Thyroid gland (tissue), 4 donors: ENCODE results near the gene ZNF175.

Source experiments
- CTCF ChIP-seq, 6 experiments: fragments of 200-600 bp in 3 of 6; fragments of 450-650 bp in 3 of 6; sonication (generic) in 3 of 6; IDR thresholded peaks; one replicate each; pipeline ENCODE4 v1.5.1; 2016 to 2019; ENCODE audit warnings: antibody characterized with exemption in 6 of 6, mild to moderate bottlenecking in 2 of 6, inconsistent platforms in 1 of 6, moderate library complexity in 1 of 6
- POLR2A ChIP-seq, 2 donors: fragments of 450-650 bp; IDR thresholded peaks; one replicate each; pipeline ENCODE4 v1.6.1; 2017; ENCODE audit warnings: antibody characterized with exemption in 2 of 2, mild to moderate bottlenecking in 2 of 2, moderate library complexity in 1 of 2

- no peak for TF ChIP-seq CTCF (IDR thresholded peaks at IDR 0.05)
- TF ChIP-seq POLR2A (IDR thresholded peaks at IDR 0.05): no peak
These were observed 44.9 kb downstream of the ZNF175 start for GRCh38 chr19:51615991-51616390.
